ENCODE data around the gene TTC39A. TPM values are rescaled to one million over a fixed set of nuclear protein-coding genes. Genes with fewer than 3 reads are reported as not detected.
"Not testable (repeated sequence)": the region's sequence is repeated elsewhere in the genome, so short reads cannot be mapped to it uniquely, and the experiment has no call there.

TTC39A gene
- polyA plus RNA-seq, 5 donors, result 7.8 to 12.9 (median 10.2) TPM

DNA sequence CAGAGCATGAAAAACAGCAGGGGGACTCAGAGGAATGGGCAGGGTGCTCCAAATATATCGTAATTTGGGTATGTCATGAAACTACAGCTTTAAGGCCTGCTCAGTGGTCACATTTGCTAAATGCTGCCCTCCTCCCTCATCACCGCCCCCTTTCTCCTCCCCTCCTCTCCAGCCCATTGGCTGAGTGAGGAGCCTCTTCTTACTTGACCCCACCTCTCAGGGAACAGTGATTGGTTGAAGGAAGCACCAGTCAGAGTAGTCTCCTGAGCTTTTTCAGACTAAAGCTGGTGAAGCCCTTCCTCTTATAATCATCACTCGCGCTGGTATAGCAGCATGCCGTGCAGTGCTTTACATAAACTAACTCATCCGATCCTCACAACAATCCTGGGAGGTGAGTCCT lies 10.0 kb upstream of the TTC39A start:
- DNase-seq, result no peak

DNA sequence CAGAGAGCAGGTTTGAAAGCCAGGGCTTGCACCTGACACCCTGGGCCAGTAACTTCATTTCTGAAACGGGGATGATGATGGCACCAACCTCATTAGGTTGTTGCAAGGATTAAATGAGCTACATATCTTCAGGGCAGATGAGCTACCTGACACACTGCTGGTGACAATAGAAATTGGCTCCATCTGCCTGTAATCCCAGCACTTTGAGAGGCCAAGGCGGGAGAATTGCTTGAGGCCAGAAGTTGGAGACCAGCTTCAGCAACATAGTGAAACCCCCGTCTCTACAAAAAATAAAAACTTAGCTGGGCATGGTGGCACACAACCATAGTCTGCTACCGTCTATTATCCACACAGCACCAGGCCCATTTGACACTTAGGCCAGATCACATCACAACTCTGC lies 6.3 kb upstream of the TTC39A start:
- no peak for DNase-seq

DNA sequence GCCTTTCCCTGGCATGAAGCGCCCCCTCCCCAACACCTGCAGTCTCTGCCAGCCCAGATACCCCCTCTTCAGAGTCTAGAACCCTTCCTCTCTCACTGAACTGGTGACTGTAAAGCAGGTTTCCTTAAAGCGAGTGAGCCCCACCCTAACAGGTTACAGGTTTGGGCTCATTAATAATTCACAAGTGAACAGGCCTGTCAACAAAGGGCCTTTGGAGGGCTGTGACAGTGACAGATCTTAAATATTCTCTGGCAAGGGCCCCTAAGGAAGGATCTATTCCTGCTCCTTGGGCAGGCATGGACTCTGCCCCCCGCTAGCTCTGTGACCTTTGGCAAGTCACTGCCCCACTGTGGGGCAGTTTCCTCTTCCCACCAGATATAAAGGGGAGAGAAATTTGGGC lies 5.6 kb upstream of the TTC39A start:
- no peak for DNase-seq

DNA sequence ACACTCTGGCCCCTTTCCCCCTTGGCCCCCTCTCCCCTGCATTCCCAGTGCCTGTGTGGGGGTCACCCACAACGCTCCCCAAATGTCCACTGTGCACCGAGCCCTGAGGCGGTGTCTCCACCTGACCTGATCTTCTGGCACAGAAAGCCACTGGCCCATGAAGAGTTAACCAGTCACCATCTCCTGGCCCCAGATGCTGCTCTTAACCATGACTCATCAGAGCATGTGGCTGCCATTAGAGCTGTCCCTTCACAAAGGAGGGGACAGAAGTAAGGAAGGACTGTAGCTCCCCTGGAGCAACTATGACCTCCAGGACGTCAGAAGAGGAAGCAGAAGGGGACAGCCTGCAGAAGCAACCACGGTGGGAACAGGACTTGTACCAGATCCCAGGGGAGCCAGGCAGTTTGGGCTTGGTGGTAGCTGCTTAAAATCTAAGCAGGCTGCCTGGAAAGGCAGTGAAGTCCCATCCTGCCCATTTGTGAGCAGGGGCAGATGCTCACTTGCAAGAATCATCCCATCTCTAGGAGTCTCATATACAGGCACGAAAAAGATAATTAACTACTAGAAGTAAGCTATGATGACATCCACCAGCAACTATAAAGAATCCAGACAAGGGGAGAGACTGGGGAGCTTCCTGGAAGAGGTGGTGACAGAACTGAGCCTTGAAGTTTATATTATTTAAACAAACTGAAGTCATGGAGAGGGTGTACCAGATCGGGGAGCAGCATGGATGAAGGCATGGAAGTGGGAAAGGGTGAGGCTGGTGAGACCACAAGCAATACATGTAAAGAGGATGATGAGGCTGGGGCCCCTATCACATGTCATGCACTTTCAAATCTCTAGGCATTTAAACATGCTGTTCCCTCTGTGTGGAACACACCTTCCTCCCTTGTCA lies 1.1 kb upstream of the TTC39A start:
- DNase-seq, result no peak

DNA sequence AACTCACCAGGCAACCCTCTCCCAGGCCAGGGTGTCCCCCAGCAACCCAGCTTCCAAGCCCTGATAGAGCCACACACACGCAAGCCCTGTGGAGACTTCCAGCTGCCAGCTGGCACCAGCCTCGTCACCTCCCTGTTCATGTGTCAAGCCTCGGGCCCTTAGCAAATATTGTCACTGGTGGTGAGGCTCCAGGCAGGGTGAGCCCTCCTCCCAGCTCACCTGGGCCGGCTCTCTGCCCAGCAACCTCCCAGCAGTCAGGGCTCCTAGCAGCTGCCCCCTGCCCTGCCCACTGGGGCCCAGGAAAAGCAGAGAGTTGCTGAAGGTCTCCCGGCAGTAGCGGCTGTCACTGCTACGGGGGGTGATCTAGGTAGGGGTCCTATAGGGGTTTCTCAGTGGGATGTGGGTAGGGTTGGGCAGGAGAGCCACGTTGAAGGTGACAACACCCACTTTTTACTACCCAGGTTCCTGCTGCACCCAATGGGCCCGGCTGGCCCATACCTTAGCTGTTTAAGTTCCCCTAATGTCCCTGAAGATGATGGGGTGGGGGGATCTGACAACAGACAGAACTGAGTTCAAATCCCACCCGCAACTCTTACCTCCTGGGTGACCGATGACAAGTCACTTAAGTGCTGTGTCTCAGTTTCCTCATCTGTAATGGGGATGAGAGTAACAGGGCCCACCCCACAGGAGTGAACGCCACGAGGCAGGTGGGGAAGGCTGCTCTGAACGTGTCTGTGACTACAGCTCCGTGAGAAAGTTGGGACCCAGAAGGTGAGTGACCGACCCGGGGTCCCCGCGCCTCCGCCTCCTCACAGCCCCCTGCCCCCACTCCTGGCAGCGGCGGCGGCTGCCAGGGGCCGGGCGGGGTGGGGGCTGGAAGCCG lies 678 bp downstream of the TTC39A start:
- peak in 1 of 2 donors; percentile 40 for DNase-seq

DNA sequence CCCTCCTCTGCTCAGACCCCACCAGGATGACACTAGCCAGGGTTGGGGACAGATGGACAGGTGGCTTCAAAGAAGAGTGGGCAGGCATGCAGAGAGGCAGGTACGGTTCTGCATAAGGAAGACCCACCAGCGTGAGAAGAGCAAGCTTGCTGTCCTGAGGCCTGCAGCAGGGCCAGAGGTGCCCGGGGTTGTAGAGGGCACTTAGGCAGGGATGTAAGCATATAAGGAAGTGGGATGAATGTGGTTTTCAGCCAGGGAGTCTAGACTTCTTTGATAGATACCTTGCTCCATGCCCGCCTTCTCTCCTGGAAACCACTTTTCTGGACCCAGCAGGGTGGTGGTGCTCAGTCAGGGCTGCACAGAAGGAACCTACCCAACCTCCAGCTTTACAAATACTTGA lies 1.4 kb downstream of the TTC39A start:
- DNase-seq, result no peak

DNA sequence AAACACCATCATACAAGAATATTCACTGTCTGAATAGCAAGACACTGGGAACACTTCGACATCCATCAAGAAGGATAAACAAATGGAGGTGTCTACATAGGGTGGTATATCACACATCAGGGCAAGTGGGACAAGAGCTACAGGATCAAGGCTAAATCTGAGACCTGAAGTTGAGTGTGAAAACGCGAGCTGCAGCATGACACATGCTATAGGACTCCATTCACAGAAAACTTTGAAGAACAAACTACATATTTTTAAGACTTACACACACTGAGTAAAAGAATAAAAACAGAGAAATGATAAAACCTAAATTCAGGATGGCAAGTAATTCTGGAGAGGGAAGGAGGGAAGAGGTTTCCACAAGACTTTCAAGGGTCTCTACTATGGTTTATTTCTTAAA lies 2.1 kb downstream of the TTC39A start:
- DNase-seq, result no peak

DNA sequence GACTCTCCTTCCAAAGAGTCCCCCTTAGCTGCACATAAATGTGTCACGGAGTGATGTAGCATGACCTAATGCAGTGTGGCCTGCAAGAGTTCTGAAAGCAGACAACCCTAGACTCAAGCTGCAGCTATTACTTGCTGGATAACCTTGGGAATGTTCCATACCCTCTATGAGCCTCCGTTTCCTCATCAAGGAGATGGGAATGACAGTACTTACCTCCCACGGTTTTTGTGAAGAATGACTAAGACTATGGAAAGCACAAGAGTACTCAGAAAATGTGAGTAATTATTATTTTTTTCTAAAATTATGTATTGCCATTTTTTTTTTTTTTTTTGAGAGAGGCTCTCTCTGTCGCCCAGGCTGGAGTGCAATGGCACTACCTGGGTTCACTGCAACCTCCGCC lies 3.0 kb downstream of the TTC39A start:
- no peak for DNase-seq

DNA sequence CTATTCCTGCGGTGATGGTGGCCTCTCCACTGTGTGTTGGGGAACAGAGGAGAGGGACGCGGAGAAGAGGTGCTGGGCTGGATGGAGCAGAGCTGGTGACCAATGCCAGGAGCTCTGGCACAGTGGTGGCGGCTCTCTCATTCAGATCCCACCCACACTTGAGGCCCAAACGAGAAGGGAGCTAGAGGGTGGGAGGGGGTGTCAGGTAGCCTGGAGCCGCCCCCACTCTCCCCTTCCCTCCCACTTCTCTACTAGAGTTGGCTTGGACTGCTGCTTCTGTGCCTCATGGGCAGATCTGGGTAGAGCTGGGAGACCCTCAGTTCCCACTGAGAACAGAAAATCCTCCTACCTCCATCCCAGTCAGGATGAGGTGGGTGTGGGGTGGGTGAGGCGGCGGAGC lies 3.5 kb downstream of the TTC39A start:
- no peak for DNase-seq

DNA sequence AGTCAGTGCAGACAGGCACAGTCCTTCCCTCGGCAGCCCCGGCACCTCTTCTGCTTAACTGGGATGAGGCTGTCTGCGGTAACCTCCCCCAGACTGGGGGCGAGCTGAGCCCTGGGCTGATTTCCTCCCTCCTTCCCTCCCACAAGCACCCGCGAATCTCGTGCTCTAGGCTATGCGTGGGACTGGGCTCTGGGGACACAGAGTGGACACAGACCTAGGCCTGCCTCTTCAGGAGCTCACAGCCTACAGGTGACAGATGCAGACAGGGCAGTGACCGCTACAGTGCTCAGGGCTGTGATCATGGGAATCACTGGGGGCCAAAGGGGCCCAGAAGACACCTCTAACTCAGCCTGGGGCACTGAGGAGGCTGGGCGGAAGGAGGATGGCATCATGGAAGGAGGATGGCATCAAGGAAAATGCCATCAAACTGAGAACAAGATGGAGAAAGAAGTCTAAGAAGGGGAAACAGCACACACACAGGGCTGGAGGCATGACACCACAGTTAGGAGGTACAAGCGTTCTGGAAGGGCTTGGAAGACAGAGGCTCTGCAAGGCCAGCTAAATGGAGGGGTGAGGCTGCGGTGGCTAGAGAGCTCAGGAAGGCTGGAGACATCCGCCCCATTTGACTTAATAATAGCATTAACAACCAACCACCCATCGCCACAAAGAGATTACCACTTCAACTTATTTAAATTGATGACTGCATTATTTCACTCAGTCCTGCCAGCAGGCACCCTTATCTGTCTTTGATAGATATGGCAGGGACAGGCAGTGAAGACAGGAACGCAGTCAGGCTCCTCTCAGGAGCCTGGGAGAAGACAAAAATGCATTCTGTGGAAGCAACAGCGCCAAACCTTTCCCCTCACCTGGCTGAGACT lies 4.2 kb downstream of the TTC39A start:
- no peak for DNase-seq

DNA sequence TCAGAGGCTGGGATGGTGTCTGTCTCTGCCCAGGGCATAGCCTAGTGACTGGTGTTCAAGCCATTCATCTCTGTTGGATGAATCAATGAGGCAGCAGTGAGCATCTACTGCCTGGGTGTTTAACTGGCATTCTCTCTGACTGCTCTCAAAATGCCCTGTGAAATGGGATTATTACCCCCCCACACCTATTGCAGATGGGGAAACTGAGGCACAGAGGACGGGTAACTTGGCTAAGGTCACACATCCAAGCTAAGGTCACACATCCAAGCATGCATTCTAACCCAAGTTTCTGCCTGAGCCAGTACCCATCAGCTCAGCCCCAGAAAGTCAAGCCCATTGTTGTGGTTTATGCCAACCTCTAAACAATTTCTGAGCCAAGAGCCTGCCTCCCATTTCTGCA lies 5.0 kb downstream of the TTC39A start:
- no peak for DNase-seq

DNA sequence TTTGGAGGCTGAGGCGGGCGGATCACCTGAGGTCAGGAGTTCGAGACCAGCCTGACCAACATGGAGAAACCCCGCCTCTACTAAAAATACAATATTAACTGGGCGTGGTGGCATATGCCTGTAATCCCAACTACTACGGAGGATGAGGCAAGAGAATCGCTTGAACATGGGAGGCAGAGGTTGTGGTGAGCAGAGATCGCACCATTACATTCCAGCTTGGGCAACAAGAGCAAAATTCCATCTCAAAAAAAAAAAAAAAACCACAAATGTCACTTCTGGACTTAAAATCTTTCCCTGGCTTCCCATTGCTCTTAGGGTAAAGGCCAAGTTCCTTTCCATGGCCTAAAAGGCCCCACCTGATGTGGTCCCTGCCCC lies 5.4 kb downstream of the TTC39A start:
- DNase-seq, result not testable (repeated sequence)

DNA sequence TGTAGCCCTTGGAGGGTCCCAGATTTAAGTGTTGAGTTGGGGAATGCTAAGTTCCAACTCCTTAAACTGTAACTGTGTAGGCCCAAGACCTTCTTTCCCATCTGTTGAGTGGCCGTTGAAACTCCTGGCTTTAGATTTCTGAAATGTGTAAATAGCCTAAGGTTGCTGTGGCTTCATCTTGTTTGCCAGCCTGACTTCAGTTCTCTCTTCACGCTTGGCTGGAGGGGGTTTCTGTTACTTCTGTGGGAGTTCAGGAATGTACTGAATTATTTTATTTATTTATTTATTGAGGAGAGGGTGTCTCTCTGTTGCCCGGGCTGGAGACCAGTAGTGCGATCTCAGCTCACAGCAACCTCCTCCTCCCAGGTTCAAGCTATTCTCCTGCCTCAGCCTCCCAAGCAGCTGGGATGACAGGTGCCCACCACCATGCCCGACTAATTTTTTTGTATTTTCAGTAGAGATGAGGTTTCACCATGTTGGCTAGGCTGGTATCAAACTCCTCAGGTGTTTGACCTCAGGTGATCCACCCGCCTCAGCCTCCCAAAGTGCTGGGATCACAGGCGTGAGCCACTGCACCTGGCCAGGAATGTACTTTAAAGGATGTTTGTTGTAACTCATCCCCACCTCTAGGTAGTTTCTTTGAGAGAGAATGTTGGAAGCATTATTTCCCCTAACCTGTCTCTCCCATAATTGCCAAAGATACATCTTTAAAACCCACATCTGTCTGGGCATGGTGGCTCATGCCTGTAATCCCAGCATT lies 5.9 kb downstream of the TTC39A start:
- no peak for DNase-seq

DNA sequence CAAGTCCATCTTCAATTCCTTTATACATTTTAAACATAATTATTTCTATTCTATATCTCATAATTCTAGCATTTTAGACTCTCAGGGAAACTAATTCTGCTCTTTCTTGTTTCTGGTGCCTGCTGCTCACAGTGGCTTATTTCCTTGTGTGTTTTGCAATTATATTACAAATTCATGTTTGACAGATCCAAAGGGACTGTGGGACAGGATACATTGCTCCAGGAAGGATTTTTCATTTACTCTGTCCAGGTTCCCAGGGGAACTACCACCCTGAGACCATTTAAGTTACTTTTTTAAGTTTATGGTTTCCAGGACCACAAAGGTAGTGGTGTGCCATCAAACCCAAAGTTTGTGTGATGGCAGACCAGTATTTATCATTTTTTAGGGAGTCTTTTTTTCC lies 6.6 kb downstream of the TTC39A start:
- DNase-seq, result no peak

DNA sequence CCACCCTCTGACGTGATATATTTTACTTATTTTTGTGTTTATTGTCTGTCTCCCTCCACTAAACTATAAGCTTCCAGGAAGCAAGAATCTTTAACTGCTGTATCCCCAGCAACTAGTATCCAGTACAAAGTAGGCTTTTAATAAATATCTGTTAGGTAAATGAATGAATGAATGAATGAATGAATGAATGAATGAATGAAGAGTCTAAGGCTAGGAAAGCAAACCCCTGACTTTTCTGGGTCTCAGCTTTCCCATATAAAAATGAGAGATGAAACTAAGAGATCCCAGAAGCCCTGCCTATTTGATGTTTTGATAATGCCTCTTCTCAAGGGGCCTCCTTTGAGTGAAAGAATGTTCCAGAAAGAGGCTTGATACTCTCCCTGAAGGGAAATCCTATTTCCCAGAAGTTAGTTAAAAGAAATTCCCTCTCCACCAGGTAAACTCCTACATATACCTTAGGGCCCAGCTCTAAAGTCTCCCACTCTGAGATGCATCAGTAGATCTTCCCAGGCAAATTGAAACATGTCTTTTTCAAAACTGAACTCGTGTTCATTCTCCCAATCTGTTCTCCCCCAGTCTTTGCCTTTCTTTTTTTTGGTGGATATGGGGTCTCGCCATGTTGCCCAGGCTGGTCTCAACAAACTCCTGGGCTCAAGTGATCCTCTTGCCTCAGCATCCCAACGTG lies 7.8 kb downstream of the TTC39A start:
- no peak for DNase-seq

DNA sequence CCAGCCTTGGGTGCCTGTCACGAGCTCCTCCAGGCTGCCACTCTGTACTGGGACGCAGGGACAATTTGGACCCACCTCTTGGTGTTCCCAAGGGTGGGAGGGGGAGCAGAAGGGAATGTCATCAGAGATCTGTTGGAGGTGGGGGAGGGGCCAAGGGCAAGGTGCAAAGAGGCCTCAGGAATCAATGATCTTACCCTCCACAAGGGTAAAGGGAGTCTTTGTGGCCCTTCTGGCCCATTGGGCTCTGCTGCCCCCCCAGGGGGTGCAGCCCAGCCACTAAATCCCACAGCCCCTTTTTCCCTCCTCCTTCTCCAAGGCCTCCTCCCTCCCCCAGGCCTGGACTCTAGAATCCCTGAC lies 8.5 kb downstream of the TTC39A start:
- no peak for DNase-seq

DNA sequence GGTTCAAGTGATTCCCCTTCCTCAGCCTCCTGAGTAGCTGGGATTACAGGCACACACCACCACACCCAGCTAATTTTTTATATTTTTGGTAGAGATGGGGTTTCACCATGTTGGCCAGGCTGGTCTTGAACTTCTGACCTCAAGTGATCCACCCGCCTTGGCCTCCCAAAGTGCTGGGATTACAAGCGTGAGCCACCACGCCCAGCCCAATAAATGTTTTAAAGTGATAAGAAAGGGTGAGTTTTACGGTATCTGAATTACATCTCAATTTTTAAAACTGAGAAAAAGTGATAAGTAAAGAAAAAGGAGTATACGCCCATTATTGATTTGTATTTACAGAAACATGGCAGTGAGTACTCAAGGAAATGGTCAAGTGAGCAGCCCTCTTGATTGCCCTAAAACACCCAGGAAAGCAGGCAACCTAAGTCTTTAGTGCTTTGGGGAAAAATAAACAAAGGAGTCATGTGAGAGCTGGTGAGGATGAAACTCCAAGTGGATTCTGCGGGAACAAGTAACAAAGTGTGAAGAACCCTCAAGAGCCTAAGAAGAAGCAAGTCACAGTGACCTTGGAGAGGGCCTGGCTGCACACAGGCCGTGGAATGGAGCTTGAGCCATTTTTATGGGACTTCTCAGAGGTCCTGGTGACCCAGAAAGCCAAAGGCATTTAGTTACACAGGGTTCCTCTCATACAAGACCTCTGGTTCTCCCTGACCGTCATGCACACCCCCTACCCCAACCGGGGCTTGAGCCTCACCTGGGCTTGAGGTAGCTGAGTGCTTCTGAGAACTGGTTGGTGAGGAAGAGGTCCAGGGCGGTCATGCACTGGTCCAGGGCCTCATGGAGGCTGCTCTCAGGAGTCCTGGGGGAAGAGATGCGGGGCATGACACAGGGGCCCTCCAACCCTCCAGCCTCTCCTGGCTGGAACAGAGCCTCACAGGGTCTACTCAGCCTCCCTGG lies 9.1 kb downstream of the TTC39A start:
- DNase-seq, result no peak

DNA sequence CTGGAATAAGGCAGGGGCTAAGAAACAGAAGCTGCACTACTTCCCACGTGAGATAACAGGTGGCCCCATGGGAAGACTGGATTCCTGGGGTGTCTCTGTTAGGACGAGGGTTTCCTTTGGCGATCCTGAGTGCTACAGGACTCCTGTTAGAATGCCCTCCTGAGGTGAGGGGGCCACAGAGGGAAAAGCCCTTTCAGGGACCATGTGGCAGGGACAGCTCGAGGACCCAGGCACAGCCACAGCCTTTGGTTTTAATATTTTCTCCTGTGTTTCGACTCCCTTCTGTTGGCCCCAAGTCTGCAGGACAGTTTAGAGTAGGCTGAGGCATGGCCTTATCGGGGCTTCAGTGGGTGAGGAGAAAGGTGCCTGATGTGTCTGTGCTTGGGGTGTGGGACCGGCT lies 12.6 kb downstream of the TTC39A start:
- DNase-seq, result no peak

DNA sequence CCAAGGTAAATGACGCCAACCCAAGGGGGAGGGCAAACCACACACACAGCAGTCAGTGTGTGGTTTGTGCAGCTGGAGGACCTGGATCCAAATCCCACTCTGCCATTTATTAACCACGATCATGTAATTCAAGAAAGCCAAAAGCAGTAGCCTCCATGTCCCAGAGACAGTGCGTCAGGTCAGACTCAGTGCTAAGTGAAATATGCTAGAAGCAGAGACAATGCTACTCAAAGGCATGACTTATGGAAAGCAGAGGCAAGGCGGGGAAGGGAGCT lies 13.6 kb downstream of the TTC39A start:
- no peak for DNase-seq
